ENCODE measurements around the gene ZBTB46. TPM values are rescaled to one million over a fixed set of nuclear protein-coding genes. Genes with fewer than 3 reads are reported as not detected.
A peak's percentile ranks its signal among the peaks of the same experiment; 100 is the strongest.
"Not testable (repeated sequence)": the region's sequence is repeated elsewhere in the genome, so short reads cannot be mapped to it uniquely, and the experiment has no call there.

The ZBTB46 gene
- total and polyA plus RNA-seq, 4 donors = 0.79 to 12.1 (median 4.7) TPM

DNA sequence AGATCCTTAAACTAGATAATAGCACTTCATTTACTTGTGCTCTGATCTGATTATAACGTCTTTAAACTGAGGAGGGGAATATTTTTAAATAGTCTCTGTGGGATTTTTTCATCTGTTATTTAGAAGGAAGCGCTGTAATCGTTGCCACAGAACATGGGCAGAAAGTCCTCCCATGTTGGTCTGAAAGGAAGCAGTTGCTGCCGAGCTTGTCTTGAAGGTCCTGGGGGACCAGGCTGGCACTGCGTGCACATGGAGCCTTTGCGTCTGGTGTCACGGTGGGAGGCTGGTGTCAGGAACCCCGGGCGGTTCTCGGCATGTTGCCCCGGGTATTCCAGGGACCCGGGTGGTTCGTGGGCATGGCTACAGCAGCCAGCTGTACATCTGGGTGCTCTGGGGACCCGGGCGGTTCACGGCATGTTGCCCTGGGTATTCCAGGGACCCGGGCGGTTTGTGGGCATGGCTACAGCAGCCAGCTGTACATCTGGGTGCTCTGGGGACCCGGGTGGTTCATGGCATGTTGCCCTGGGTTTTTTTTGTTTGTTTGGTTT lies 45.5 kb upstream of the ZBTB46 start:
- TF ChIP-seq TAF1 (conservative IDR thresholded peaks at IDR 0.05) = no peak
- no peak for TF ChIP-seq RAD21 (IDR thresholded peaks at IDR 0.05)
- TF ChIP-seq, protein P1, sequence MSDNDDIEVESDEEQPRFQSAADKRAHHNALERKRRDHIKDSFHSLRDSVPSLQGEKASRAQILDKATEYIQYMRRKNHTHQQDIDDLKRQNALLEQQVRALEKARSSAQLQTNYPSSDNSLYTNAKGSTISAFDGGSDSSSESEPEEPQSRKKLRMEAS (IDR thresholded peaks at IDR 0.05) = no peak
- TF ChIP-seq GABPA (IDR thresholded peaks at IDR 0.05 in 1 of 2, conservative IDR thresholded peaks at IDR 0.05 in 1 of 2) = no peak
- no peak for TF ChIP-seq HNF4G (IDR thresholded peaks at IDR 0.05)
- no peak for TF ChIP-seq JUND (IDR thresholded peaks at IDR 0.05)
- TF ChIP-seq REST (IDR thresholded peaks at IDR 0.05) = no peak
- TF ChIP-seq SP1 (IDR thresholded peaks at IDR 0.05) = no peak
- TF ChIP-seq HNF4A (conservative IDR thresholded peaks at IDR 0.05) = no peak
- no peak for TF ChIP-seq RXRA (IDR thresholded peaks at IDR 0.05)
- no peak overlapping the region for H3K4me3 ChIP-seq (ENCODE audit: low read depth in 1 of 3, low read length in 3 of 3)
- H3K9me3 ChIP-seq (ENCODE audit: control insufficient read depth in 4 of 4, low read length in 3 of 4) = no peaks in the 10 kb centered on the region
- H3K27ac ChIP-seq (ENCODE audit: low read depth in 1 of 2, low read length in 2 of 2) = no peak overlapping the region
- H3K4me1 ChIP-seq (ENCODE audit: control insufficient read depth in 4 of 4, insufficient read depth in 4 of 4, low read length in 3 of 4) = no peaks in the 10 kb centered on the region
- DNase-seq (ENCODE audit: low spot score) = no peak
- H3K9ac ChIP-seq (ENCODE audit: low read depth in 1 of 2, low read length in 2 of 2) = no peak overlapping the region
- H3K27me3 ChIP-seq (ENCODE audit: control insufficient read depth in 4 of 4, insufficient read depth in 4 of 4, low read length in 3 of 4) = no peaks in the 10 kb centered on the region
- peaks cover 16 to 58% (median 31%) of the 10 kb centered on the region in 4 donors for H3K36me3 ChIP-seq (ENCODE audit: control insufficient read depth in 4 of 4, insufficient read depth in 3 of 4, low read depth in 1 of 4, low read length in 3 of 4)
- WGBS = 95% methylated on average over 19 of the region's 19 CpGs

- 92% methylated on average over 7 of the region's 7 CpGs for WGBS
- H3K4me3 ChIP-seq (ENCODE audit: low read depth in 1 of 3, low read length in 3 of 3); H3K4me1 ChIP-seq (ENCODE audit: control insufficient read depth in 4 of 4, insufficient read depth in 4 of 4, low read length in 3 of 4); DNase-seq (ENCODE audit: low spot score); H3K27ac ChIP-seq (ENCODE audit: low read depth in 1 of 2, low read length in 2 of 2); H3K27me3 ChIP-seq (ENCODE audit: control insufficient read depth in 4 of 4, insufficient read depth in 4 of 4, low read length in 3 of 4); H3K9me3 ChIP-seq (ENCODE audit: control insufficient read depth in 4 of 4, low read length in 3 of 4); H3K9ac ChIP-seq (ENCODE audit: low read depth in 1 of 2, low read length in 2 of 2): not testable (repeated sequence)
- peaks cover 17 to 60% (median 38%) of the 10 kb centered on the region in 4 donors for H3K36me3 ChIP-seq (ENCODE audit: control insufficient read depth in 4 of 4, insufficient read depth in 3 of 4, low read depth in 1 of 4, low read length in 3 of 4)
Observed at GRCh38 chr20:63874241-63874640, 43.2 kb upstream of the ZBTB46 start.

DNA sequence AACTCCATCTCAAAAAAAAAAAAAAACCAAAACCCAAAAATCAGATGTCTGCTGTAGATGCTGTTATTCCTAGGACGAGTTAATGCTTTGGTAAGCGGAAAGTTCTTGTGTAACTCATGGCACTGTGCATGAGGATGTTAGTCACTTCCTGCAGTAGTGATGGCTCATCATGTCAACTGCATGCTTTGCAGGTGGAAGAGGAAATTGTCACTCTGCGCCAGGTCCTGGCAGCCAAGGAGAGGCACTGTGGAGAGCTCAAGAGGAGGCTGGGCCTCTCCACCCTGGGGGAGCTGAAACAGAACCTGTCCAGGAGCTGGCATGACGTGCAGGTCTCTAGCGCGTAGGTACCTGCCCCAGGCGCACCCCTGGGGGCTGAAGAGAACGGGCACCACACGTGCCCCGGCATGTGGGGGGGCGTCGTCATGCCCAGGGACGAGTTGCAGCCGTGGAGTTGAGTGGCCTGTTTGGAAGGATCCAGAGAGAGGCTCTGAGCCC lies 42.5 kb upstream of the ZBTB46 start:
- Histone ChIP-seq H3K27me3 (ENCODE audit: control insufficient read depth in 4 of 4, insufficient read depth in 4 of 4, low read length in 3 of 4) (no peaks in the 10 kb centered on the region), H3K4me1 (ENCODE audit: control insufficient read depth in 4 of 4, insufficient read depth in 4 of 4, low read length in 3 of 4) (no peaks in the 10 kb centered on the region), H3K9ac (ENCODE audit: low read depth in 1 of 2, low read length in 2 of 2) (no peak overlapping the region), H3K27ac (ENCODE audit: low read depth in 1 of 2, low read length in 2 of 2) (peak overlapping the region; percentile 43 to 51), H3K36me3 (ENCODE audit: control insufficient read depth in 4 of 4, insufficient read depth in 3 of 4, low read depth in 1 of 4, low read length in 3 of 4) (peaks cover 18 to 59% (median 39%) of the 10 kb centered on the region in 4 donors), H3K4me3 (ENCODE audit: low read depth in 1 of 3, low read length in 3 of 3) (no peak overlapping the region), H3K9me3 (ENCODE audit: control insufficient read depth in 4 of 4, low read length in 3 of 4) (no peaks in the 10 kb centered on the region)
- TF ChIP-seq REST (IDR thresholded peaks at IDR 0.05) (no peak), RXRA (IDR thresholded peaks at IDR 0.05) (no peak), TAF1 (conservative IDR thresholded peaks at IDR 0.05) (no peak), FOXA1 (IDR thresholded peaks at IDR 0.05) (no peak), GABPA (IDR thresholded peaks at IDR 0.05 in 1 of 2, conservative IDR thresholded peaks at IDR 0.05 in 1 of 2) (peak in 1 of 2 donors; percentile 30), RAD21 (IDR thresholded peaks at IDR 0.05) (no peak), FOXA2 (IDR thresholded peaks at IDR 0.05) (no peak)
- TF ChIP-seq, protein P1 (IDR thresholded peaks at IDR 0.05) = no peak
- DNase-seq (ENCODE audit: low spot score) = no peak
- WGBS = 83% methylated on average over 14 of the region's 14 CpGs
